ENCODE measurements around the gene CHD2.
"Not testable (repeated sequence)": the region's sequence is repeated elsewhere in the genome, so short reads cannot be mapped to it uniquely, and the experiment has no call there.

CHD2 gene

DNA sequence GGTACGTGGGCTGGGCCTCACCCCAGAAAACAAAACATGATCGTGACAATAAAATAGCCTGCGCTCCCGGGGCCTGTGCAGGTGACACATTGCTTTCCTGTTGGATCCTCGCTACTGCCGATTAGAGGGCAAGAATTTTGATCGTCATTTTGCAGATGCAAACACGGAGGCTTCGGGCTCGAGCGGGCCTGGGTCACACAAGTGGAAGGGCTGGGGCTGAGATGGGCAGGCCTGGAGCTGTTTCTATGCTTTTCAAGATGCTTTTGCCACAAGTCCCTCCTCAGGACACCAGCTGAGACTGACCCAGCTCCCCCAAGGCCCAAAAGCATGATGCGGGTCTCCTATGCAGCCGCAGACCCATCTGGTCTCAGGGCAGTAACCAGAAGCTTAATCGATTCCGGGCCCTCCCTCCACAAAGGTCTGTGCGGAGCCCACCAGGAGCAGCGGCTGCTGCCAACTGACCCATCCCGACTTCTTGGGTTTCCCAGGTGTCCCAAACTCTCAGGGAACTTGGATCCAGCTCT lies 158.8 kb downstream of the CHD2 start:
- 0 out of 2 replicates have a peak, but pooled peaks cover 7% of the 10 kb centered on the region for H3K27me3 ChIP-seq (ENCODE audit: insufficient read depth, low read length)
- no peaks in the 10 kb centered on the region for H3K4me1 ChIP-seq (ENCODE audit: insufficient read depth, low read length, severe bottlenecking)
- H3K4me2 ChIP-seq (ENCODE audit: low read length) = no peak overlapping the region
- H3K79me2 ChIP-seq (ENCODE audit: insufficient read depth, low read length) = no peaks in the 10 kb centered on the region
- H3K27ac ChIP-seq (ENCODE audit: low read depth, low read length, poor library complexity, severe bottlenecking) = no peak overlapping the region
- no peaks in the 10 kb centered on the region for H3K36me3 ChIP-seq (ENCODE audit: insufficient read depth, low read length)
- no peak overlapping the region for H2AFZ ChIP-seq (ENCODE audit: low read length)
- no peaks in the 10 kb centered on the region for H3K9me3 ChIP-seq (ENCODE audit: low read length)
- TF ChIP-seq, protein P1, sequence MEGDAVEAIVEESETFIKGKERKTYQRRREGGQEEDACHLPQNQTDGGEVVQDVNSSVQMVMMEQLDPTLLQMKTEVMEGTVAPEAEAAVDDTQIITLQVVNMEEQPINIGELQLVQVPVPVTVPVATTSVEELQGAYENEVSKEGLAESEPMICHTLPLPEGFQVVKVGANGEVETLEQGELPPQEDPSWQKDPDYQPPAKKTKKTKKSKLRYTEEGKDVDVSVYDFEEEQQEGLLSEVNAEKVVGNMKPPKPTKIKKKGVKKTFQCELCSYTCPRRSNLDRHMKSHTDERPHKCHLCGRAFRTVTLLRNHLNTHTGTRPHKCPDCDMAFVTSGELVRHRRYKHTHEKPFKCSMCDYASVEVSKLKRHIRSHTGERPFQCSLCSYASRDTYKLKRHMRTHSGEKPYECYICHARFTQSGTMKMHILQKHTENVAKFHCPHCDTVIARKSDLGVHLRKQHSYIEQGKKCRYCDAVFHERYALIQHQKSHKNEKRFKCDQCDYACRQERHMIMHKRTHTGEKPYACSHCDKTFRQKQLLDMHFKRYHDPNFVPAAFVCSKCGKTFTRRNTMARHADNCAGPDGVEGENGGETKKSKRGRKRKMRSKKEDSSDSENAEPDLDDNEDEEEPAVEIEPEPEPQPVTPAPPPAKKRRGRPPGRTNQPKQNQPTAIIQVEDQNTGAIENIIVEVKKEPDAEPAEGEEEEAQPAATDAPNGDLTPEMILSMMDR (IDR thresholded peaks at IDR 0.05; ENCODE audit: low read length) = no peak
- TF ChIP-seq EZH2 (IDR thresholded peaks at IDR 0.05; ENCODE audit: borderline replicate concordance, low read length) = no peak
- no peak overlapping the region for H3K9ac ChIP-seq (ENCODE audit: low read length)
- no peaks in the 10 kb centered on the region for H4K20me1 ChIP-seq (ENCODE audit: insufficient read depth, low read length)
- H3F3A ChIP-seq (ENCODE audit: insufficient read depth, low read length) = no peaks in the 10 kb centered on the region
- no peaks in the 10 kb centered on the region for H3K9me2 ChIP-seq (ENCODE audit: low read depth, low read length)
- no peak overlapping the region for H3K4me3 ChIP-seq (ENCODE audit: low read depth, low read length, poor library complexity, severe bottlenecking)

DNA sequence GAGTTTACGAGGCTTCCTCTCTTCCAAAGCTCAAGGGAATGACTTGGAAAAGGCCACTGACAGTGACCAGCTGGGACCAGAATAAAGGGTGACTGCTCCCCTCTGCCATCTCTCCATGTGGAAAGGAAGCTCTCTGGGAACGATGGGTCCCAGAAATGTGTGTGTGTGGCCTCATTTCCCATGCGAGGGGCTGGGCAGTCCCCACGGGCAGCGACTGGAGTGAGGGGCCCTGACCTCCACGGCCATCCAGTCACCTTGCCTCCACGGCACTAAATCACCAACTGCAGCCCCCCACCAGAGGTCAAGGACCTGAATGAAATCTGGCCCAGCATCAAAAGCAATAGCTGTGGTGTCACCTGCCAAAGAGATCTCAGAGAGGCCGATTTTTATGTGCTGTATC lies 159.3 kb downstream of the CHD2 start:
- H3K36me3 ChIP-seq (ENCODE audit: insufficient read depth, low read length) = no peaks in the 10 kb centered on the region

DNA sequence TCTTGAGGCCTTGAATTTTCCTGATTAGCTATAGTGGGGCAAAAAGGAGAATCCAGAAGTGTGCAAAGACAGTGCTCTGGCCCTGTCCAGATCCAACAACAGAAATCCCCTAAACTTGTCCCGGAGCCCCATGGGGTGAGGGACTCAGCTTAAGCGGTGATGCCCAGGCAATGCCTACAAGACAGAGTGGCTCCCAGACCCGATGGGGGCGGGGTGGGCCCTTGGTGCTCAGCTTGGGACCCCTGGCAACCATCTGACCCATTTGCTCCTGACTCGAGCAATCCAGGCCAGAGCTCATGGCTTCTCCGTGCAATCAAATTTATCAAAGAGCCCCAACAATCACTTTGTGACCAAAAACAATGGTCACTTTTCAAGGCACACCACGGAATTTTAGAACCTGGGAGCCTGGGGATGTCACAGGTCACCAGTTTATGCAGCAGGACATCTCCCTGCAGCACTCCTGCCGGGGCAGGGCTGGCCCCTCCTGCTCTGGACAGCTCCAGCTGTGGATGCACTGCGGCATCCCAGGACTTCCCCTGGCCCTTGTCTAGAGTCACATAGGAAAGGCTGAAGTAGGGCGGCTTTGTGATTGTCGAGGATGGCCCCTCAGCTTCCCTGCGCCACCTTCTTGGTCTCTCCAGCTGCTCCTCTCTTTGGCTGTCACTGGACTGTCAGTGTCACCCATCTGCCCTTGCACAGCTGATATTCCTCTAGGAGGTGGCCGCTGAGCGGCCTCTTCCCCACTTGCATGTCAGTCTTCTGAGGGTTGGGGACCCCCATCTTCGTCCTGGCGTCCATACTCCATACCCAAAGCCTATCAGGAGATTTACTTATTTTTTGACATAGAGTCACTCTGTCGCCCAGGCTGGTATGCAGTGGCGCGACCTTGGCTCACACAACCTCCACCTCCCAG lies 160.5 kb downstream of the CHD2 start:
- no peaks in the 10 kb centered on the region for H3K79me2 ChIP-seq (ENCODE audit: insufficient read depth, low read length)
- H2AFZ ChIP-seq (ENCODE audit: low read length) = no peak overlapping the region
- no peaks in the 10 kb centered on the region for H3K9me2 ChIP-seq (ENCODE audit: low read depth, low read length)
- H3K9me3 ChIP-seq (ENCODE audit: low read length) = no peaks in the 10 kb centered on the region
- H3K27me3 ChIP-seq (ENCODE audit: insufficient read depth, low read length) = 0 out of 2 replicates have a peak, but pooled peaks cover 13% of the 10 kb centered on the region
- no peaks in the 10 kb centered on the region for H4K20me1 ChIP-seq (ENCODE audit: insufficient read depth, low read length)
- no peak for TF ChIP-seq EZH2 (IDR thresholded peaks at IDR 0.05; ENCODE audit: borderline replicate concordance, low read length)
- TF ChIP-seq, protein P1 (IDR thresholded peaks at IDR 0.05; ENCODE audit: low read length) = no peak
- no peaks in the 10 kb centered on the region for H3K4me1 ChIP-seq (ENCODE audit: insufficient read depth, low read length, severe bottlenecking)
- no peaks in the 10 kb centered on the region for H3K36me3 ChIP-seq (ENCODE audit: insufficient read depth, low read length)
- no peak overlapping the region for H3K9ac ChIP-seq (ENCODE audit: low read length)
- H3F3A ChIP-seq (ENCODE audit: insufficient read depth, low read length) = no peaks in the 10 kb centered on the region
- no peak overlapping the region for H3K27ac ChIP-seq (ENCODE audit: low read depth, low read length, poor library complexity, severe bottlenecking)
- H3K4me3 ChIP-seq (ENCODE audit: low read depth, low read length, poor library complexity, severe bottlenecking) = no peak overlapping the region
- H3K4me2 ChIP-seq (ENCODE audit: low read length) = no peak overlapping the region

More for the DNA sequence above, 159.3 kb downstream of the CHD2 start:
- Histone ChIP-seq H2AFZ (ENCODE audit: low read length) (no peak overlapping the region), H3K4me1 (ENCODE audit: insufficient read depth, low read length, severe bottlenecking) (no peaks in the 10 kb centered on the region), H4K20me1 (ENCODE audit: insufficient read depth, low read length) (no peaks in the 10 kb centered on the region), H3K9ac (ENCODE audit: low read length) (no peak overlapping the region), H3K27ac (ENCODE audit: low read depth, low read length, poor library complexity, severe bottlenecking) (no peak overlapping the region), H3K27me3 (ENCODE audit: insufficient read depth, low read length) (0 out of 2 replicates have a peak, but pooled peaks cover 10% of the 10 kb centered on the region), H3K79me2 (ENCODE audit: insufficient read depth, low read length) (no peaks in the 10 kb centered on the region), H3K4me3 (ENCODE audit: low read depth, low read length, poor library complexity, severe bottlenecking) (no peak overlapping the region), H3K4me2 (ENCODE audit: low read length) (no peak overlapping the region), H3K9me3 (ENCODE audit: low read length) (no peaks in the 10 kb centered on the region), H3F3A (ENCODE audit: insufficient read depth, low read length) (no peaks in the 10 kb centered on the region), H3K9me2 (ENCODE audit: low read depth, low read length) (no peaks in the 10 kb centered on the region)
- TF ChIP-seq, protein P1 (IDR thresholded peaks at IDR 0.05; ENCODE audit: low read length) = no peak
- TF ChIP-seq EZH2 (IDR thresholded peaks at IDR 0.05; ENCODE audit: borderline replicate concordance, low read length) = no peak

DNA sequence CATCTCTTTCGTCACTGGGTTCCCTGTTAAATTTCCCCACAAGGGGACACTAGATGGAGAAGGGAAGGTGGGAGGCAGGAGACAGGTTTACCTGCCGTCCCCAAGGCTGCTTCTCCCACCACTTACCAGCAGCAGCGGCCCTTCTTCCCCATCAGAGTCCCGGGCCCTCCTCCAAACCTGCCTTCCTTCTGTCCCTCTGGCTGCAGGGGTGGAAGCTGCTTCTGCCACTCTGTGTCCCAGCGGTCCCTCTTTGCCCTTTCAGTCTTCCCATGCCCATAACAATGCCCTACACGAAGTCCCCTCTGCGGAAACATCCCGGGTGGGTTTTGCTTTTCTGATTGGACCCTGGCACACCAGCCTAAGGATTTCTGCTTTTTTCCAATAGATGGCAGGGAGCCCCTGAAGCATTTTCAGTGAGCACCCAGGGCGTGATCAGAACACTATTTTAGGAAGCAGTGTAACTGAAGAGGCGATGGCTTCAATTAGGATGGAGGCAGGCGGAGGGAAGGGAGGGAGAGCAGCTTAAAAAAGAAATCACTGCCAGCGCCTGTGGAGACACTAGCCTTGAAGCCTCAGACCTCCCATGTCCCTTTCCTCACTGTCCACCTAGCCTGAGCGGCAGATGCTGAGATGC lies 162.6 kb downstream of the CHD2 start:
- not testable (repeated sequence) for H3F3A ChIP-seq (ENCODE audit: insufficient read depth, low read length); H3K4me1 ChIP-seq (ENCODE audit: insufficient read depth, low read length, severe bottlenecking); H4K20me1 ChIP-seq (ENCODE audit: insufficient read depth, low read length); H3K9me3 ChIP-seq (ENCODE audit: low read length); H3K36me3 ChIP-seq (ENCODE audit: insufficient read depth, low read length); H3K9me2 ChIP-seq (ENCODE audit: low read depth, low read length); H3K27ac ChIP-seq (ENCODE audit: low read depth, low read length, poor library complexity, severe bottlenecking); H3K4me2 ChIP-seq (ENCODE audit: low read length); H2AFZ ChIP-seq (ENCODE audit: low read length); H3K4me3 ChIP-seq (ENCODE audit: low read depth, low read length, poor library complexity, severe bottlenecking); H3K79me2 ChIP-seq (ENCODE audit: insufficient read depth, low read length); H3K9ac ChIP-seq (ENCODE audit: low read length)
- peaks cover 16% of the 10 kb centered on the region; the same call in 1 of the 2 replicates for H3K27me3 ChIP-seq (ENCODE audit: insufficient read depth, low read length)

Data from OCI-LY1 (cell line).